ENCODE results near the gene APOBEC3A.

DNA sequence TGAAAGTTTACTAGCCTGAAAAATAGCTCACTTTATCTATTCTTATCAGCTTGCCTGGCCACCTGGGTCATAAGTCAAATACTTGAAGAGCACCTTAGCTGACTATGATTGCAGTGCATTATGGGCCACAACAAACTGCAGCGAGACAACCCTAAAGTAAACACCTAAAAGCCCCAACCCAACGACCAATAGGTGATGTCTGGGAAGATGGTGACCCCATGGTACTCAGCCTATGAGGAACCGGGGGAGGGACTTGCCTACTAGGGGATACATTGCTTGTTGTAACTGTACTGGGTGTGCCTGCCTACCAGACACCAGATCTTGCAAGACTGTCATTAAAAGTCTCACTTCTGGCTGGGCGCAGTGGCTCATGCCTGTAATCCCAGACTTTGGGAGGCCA, 35.6 kb upstream of the APOBEC3A start:
- TF ChIP-seq, protein P1, sequence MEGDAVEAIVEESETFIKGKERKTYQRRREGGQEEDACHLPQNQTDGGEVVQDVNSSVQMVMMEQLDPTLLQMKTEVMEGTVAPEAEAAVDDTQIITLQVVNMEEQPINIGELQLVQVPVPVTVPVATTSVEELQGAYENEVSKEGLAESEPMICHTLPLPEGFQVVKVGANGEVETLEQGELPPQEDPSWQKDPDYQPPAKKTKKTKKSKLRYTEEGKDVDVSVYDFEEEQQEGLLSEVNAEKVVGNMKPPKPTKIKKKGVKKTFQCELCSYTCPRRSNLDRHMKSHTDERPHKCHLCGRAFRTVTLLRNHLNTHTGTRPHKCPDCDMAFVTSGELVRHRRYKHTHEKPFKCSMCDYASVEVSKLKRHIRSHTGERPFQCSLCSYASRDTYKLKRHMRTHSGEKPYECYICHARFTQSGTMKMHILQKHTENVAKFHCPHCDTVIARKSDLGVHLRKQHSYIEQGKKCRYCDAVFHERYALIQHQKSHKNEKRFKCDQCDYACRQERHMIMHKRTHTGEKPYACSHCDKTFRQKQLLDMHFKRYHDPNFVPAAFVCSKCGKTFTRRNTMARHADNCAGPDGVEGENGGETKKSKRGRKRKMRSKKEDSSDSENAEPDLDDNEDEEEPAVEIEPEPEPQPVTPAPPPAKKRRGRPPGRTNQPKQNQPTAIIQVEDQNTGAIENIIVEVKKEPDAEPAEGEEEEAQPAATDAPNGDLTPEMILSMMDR (IDR thresholded peaks at IDR 0.05), result no peak
- no peak for TF ChIP-seq EP300 (IDR thresholded peaks at IDR 0.05)
